Measurements from ENCODE around the gene IGF2BP3. TPM values are rescaled to one million over a fixed set of nuclear protein-coding genes. Genes with fewer than 3 reads are reported as not detected.
"Not testable (repeated sequence)": the region's sequence is repeated elsewhere in the genome, so short reads cannot be mapped to it uniquely, and the experiment has no call there.

The IGF2BP3 gene
- total RNA-seq, 1 donor from 2014 or later = 2.2 TPM

DNA sequence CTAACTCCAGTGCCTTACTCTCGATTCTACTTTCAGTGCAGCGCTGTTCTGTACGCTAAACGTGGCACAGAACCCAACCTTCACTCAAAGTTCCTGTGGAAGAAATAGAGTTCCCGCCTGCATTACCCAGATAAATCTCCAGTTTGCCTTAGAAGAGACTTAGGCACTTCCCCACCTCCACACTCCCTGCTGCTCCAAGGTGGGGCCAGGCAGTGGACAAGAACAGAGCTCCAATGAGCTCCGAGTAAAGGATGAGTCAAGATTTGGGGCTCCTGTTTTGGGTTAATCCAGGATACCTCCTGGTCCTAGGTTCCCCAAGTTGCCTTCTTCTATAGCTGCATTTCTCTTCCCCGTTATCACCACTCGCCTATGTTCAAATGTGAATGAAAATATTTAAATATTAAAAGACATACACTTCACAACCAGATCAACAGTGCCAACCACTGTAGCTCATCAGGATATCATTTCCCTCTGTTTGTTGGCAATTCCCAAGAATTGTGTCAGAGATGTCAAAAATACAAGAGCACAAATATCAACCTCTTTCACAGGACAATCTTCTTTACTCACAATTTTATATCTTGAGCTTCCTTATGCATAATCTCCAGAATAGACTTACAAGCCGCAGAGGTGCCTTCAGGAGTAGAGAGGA is 123.1 kb downstream of the IGF2BP3 start:
- intact Hi-C loops (cut with micrococcal nuclease) = loop anchor here (2.0 to 5.0 kb wide), 4 partner anchors 74 to 250 kb away; partner anchors contain the start of genes CCDC126, KLHL7 and TRA2A

DNA sequence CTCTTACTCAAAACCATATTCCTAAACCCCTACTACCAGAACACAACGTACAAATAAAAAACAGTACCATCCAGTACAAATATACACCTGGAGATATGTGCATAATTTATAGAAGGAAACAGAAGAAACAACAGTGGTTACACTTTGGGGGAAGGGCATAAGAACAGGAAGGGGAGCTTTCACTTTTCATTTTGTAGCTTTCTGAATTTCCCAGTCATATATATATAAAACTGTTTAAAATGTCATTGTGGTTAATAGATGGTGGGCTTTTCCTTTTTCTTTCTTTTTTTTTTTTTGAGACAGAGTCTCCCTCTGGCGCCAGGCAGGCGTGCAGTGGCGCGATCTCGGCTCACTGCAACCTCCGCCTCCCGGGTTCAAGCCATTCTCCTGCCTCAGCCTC is 124.0 kb downstream of the IGF2BP3 start:
- intact Hi-C loops (cut with micrococcal nuclease) = loop anchor here (1.0 to 5.0 kb wide), 6 partner anchors 10 to 251 kb away; partner anchors contain the start of genes CCDC126, KLHL7, MALSU1 and TRA2A

DNA sequence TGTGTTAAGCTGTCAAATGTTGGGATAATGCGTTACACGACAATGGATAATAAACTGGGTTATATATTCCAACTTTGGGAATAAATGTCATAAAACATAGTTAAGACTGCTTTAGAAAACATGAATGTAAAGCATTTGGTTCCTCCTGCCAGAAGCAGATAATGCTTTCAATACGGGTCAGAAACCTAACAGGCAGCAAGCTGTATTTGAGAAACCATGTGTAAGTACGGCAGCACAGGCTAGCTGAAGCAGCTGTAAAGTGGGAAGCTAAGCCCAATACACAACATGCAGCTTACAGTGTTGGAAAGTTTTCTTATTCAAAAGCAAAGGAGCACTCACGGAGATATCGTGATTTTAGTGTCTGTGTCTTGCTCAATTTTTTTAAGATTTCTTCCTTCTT is 124.7 kb downstream of the IGF2BP3 start:
- intact Hi-C loops (cut with micrococcal nuclease) = loop anchor here (5.0 kb wide), 2 partner anchors 238 to 252 kb away; partner anchors contain the start of genes CCDC126 and KLHL7

DNA sequence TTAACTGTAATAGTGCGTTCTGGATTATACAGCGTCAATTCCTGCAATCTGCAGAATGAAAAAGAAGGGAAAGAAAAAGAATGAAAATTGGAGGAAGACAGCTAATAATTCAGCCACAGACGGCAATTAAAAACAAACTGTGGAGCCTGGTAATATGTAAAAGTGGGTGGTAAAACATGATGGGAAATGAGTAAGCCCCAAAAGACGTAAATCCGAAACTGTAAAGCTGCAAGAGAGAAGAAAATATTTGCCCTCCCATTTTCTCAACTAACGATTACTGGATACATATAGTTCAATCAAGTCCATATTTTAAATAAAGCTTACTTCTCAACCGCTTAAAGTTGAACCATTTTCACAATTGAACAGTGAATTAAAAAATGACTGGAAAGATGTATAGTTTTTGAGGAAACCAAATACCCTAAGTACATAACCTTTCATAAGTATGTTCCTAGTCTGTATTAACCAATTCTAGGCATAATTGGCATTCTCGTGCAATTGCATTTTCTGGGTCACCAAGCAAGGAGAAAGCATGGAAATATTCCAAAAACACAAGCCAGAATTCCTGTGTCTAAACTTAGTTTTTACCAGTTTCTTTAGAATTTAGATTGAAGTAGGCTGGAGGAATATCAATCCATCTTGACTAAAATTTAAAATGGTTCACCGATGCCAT is 126.3 kb downstream of the IGF2BP3 start:
- intact Hi-C loops (cut with micrococcal nuclease) = no loop called here

DNA sequence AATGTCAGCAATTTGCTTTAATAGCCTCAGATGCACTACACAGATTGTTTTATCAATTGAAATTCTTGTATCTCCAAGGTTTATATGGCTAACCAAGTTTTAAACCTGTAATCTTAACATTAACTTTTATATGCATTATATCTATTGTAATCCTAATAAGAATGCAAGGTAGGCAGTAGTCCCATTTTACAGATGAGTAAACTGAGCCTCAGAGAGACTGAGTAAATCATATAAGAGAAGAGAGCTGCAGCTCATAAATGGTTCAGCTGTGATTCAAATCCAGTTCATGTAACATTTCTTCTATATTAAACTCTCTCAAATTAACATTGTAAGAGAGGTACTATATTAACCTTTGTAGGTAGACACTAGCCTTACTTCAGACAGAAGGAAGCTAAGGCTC is 127.2 kb downstream of the IGF2BP3 start:
- intact Hi-C loops (cut with micrococcal nuclease) = no loop called here

- intact Hi-C loops (cut with micrococcal nuclease) = no loop called here
These were observed 128.3 kb downstream of the IGF2BP3 start for GRCh38 chr7:23341846-23342598.

- intact Hi-C loops (cut with micrococcal nuclease) = no loop called here
These were observed 131.4 kb downstream of the IGF2BP3 start for GRCh38 chr7:23338863-23339262.

- intact Hi-C loops (cut with micrococcal nuclease) = no loop called here
These were observed 131.9 kb downstream of the IGF2BP3 start for GRCh38 chr7:23338439-23338838.

- intact Hi-C loops (cut with micrococcal nuclease) = no loop called here
These were observed 132.9 kb downstream of the IGF2BP3 start for GRCh38 chr7:23337374-23337773.

- intact Hi-C loops (cut with micrococcal nuclease) = no loop called here
These were observed 133.4 kb downstream of the IGF2BP3 start for GRCh38 chr7:23336799-23337283.

DNA sequence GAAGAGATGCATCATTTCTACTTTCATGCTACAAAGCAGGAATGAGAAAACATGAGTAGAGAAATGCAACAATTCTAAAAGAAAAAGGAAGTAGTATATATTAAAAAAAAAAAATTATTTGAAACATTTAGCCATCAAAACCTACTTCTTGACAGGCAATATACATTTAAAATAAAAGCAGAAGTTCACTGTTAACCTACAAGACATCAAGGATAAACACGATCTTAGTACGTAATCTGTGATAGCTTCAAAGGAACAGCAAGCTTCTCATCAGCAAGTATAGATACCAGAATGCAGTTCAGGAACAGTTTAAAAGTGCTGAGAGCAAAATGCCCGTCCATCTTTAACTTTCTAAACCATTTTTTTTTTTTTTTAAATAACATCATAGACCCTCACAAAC is 134.2 kb downstream of the IGF2BP3 start:
- intact Hi-C loops (cut with micrococcal nuclease) = no loop called here

- intact Hi-C loops (cut with micrococcal nuclease) = no loop called here
These were observed 134.7 kb downstream of the IGF2BP3 start for GRCh38 chr7:23335621-23336020.

DNA sequence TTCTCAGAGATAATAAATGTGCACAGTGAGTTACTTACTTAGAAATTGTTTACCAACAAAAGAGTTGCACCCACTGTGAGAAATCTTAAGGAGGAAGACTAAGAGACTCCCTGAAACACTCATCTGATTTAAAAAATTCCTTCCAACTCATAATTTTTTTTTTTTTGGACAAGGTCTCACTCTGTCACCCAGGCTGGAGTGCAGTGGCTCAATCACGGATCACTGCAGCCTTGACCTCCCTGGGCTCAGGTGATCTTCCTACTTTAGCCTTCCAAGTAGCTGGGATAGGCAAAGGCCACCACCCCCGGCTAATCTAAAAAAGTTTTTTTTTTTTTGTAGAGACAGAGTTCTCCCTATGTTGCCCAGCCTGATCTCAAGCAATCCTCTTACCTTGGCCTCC is 135.2 kb downstream of the IGF2BP3 start:
- intact Hi-C loops (cut with micrococcal nuclease) = no loop called here

GRCh38 chr7:23334482-23335056 is 135.7 kb downstream of the IGF2BP3 start:
- intact Hi-C loops (cut with micrococcal nuclease) = no loop called here

DNA sequence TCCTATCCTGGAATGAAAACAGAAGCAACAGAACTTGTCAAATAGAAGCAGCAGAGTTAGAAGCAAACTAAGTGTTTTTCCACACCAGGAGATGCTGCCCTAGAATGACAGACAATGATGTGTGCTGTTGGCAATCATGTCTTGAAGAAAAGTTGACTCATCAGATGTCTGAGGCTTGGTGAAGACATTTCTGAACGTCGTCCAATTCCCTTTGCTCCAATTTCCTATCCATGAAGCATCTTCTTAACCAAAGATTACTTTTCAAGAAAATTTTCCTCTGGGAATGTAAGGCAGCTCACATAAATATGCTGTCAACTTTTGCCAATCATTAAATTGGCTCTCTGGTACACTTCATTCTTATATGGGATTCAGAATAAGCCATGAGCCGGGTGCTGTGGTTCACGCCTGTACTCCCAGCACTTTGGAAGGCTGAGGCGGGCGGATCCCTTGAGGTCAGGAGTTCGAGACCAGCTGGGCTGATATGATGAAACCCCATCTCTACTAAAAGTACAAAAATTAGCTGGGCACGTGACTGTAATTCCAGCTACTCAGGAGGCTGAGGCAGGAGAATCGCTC is 136.5 kb downstream of the IGF2BP3 start:
- intact Hi-C loops (cut with micrococcal nuclease) = no loop called here

DNA sequence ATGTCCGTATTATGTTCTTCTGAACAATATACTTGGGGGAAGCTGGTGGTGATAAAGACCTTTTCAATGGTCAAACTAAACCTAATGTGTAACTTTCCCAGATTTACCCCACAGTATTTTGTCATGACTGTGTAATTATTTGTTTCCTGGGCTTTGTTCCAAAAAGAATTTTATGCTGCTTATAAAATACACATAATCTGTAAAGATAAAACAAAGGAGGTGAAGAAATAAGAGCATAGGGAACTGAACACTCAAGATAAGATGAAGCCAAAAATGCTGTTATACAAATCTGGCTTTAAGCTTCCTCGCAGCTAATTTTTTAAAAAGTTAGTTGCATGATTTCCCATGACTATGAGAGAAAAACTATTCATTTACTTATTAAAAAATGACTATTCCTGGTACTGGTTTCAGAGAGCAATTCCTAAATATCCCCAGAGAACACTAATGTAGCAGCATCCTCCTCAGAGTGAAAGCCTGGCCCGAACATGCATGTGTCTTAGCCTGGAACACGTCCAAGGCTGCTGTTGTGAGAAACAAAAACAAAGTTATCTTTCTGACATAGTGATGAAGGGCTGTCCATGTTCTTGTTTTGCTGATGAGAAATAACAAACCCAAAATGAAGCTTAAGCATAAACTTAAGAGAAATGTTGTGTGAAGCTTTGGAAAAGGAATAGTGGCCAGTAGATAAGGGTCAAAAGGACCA is 137.2 kb downstream of the IGF2BP3 start:
- intact Hi-C loops (cut with micrococcal nuclease) = no loop called here

- intact Hi-C loops (cut with micrococcal nuclease) = no loop called here
These were observed 138.1 kb downstream of the IGF2BP3 start for GRCh38 chr7:23332193-23332592.

- intact Hi-C loops (cut with micrococcal nuclease) = no loop called here
These were observed 139.2 kb downstream of the IGF2BP3 start for GRCh38 chr7:23331132-23331531.

DNA sequence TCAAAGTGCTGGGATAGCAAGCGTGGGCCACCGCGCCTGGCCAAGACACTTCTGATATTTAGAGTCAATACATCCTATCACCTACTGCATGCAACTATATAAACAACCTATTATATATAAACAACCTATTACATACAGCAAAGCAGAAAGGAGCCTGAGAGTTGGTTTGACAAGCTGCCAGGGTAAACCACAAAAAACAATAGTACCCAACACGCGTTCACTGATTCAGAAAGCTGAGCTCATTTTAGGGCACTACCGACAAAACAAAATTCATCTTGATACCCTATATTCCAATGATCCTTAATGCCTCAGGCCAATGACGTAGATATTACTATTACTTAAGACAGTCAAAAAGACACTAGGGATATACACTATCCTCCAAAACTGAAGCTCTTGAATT is 154.9 kb downstream of the IGF2BP3 start:
- intact Hi-C loops (cut with micrococcal nuclease) = no loop called here

GRCh38 chr7:23312141-23312540 is 158.2 kb downstream of the IGF2BP3 start:
- intact Hi-C loops (cut with micrococcal nuclease) = not testable (repeated sequence)

- intact Hi-C loops (cut with micrococcal nuclease) = loop anchor here (10.0 kb wide), 1 partner anchor 1884 kb away; the partner anchor contains the start of gene SP4
These were observed 161.5 kb downstream of the IGF2BP3 start for GRCh38 chr7:23308754-23309153.

Data from T-helper 1 cell treated with Interleukin-12 subunit alpha and Interleukin-12 subunit beta and Interleukin-4 antibody, amounts not matched to agents 30 ng/mL and 1 ng/mL, for 36 hours (primary cell).